Measurements from ENCODE around the gene PRKRA.
"Not testable (repeated sequence)": the region's sequence is repeated elsewhere in the genome, so short reads cannot be mapped to it uniquely, and the experiment has no call there.

The PRKRA gene

GRCh38 chr2:178412453-178412852, 38.5 kb downstream of the PRKRA start:
- not testable (repeated sequence) for DNase-seq

GRCh38 chr2:178412047-178412446, 38.9 kb downstream of the PRKRA start:
- no peak for DNase-seq

GRCh38 chr2:178409261-178409660, 41.7 kb downstream of the PRKRA start:
- DNase-seq = no peak

GRCh38 chr2:178404368-178404767, 46.6 kb downstream of the PRKRA start:
- DNase-seq = peak; percentile 75

GRCh38 chr2:178403671-178404306, 47.2 kb downstream of the PRKRA start:
- no peak for DNase-seq

- no peak for DNase-seq
These were observed 49.0 kb downstream of the PRKRA start for GRCh38 chr2:178401994-178402437.

- no peak for DNase-seq
These were observed 53.9 kb downstream of the PRKRA start for GRCh38 chr2:178397002-178397605.

- DNase-seq = no peak
These were observed 54.9 kb downstream of the PRKRA start for GRCh38 chr2:178395941-178396570.

GRCh38 chr2:178395295-178395694, 55.7 kb downstream of the PRKRA start:
- no peak for DNase-seq

- no peak for DNase-seq
These were observed 56.1 kb downstream of the PRKRA start for GRCh38 chr2:178394859-178395258.

GRCh38 chr2:178392215-178392614, 58.8 kb downstream of the PRKRA start:
- no peak for DNase-seq

GRCh38 chr2:178391701-178392100, 59.3 kb downstream of the PRKRA start:
- no peak for DNase-seq

GRCh38 chr2:178388287-178388686, 62.7 kb downstream of the PRKRA start:
- DNase-seq = no peak

GRCh38 chr2:178386986-178387597, 63.9 kb downstream of the PRKRA start:
- no peak for DNase-seq

- no peak for DNase-seq
These were observed 65.3 kb downstream of the PRKRA start for GRCh38 chr2:178385595-178386148.

- DNase-seq = no peak
These were observed 67.3 kb downstream of the PRKRA start for GRCh38 chr2:178383718-178384117.
